ENCODE measurements around the gene PLXNA4.

- TF ChIP-seq CTCF (IDR thresholded peaks at IDR 0.05; ENCODE audit: low read depth, low read length) = no peak
- TF ChIP-seq POLR2A (IDR thresholded peaks at IDR 0.05; ENCODE audit: extremely low read depth, insufficient read length) = no peak
- TF ChIP-seq, protein P1, sequence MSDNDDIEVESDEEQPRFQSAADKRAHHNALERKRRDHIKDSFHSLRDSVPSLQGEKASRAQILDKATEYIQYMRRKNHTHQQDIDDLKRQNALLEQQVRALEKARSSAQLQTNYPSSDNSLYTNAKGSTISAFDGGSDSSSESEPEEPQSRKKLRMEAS (IDR thresholded peaks at IDR 0.05; ENCODE audit: low read depth, low read length) = no peak
- TF ChIP-seq MYC (IDR thresholded peaks at IDR 0.05; ENCODE audit: low read depth, low read length) = no peak
Observed at GRCh38 chr7:132440151-132440550, 136.1 kb downstream of the PLXNA4 start.
